Smooth muscle cell (in vitro differentiated cells): Measurements from ENCODE around the gene CEP20. TPM values are rescaled to one million over a fixed set of nuclear protein-coding genes. Genes with fewer than 3 reads are reported as not detected.

Source experiments
- DNase-seq: peaks from one replicate; lab custom pipeline; 2025; ENCODE audit not compliant: unreplicated experiment; lab: John Stamatoyannopoulos, UW
- H2AFZ ChIP-seq: fragments of 200-600 bp; sonication (generic); 2 replicates; pipeline ENCODE4 v1.6.0; 2016; ENCODE audit warnings: antibody characterized with exemption, low read depth, mild to moderate bottlenecking
- H3F3A ChIP-seq: fragments of 200-600 bp; sonication (generic); 2 replicates; pipeline ENCODE4 v1.6.0; 2017; ENCODE audit warnings: antibody characterized with exemption, low read depth
- H3K27ac ChIP-seq: fragments of 200-600 bp; sonication (generic); 2 replicates; pipeline ENCODE4 v1.5.1; 2016; ENCODE audit warnings: low read depth, mild to moderate bottlenecking
- H3K27me3 ChIP-seq: fragments of 200-600 bp; sonication (generic); 2 replicates; pipeline ENCODE4 v1.6.1; 2016; ENCODE audit warnings: low read depth, mild to moderate bottlenecking
- H3K36me3 ChIP-seq: fragments of 200-600 bp; sonication (generic); 2 replicates; pipeline ENCODE4 v1.5.1; 2016; ENCODE audit warnings: low read depth
- H3K4me1 ChIP-seq: fragments of 200-600 bp; sonication (generic); 2 replicates; pipeline ENCODE4 v1.5.1; 2016; ENCODE audit warnings: low read depth
- H3K4me2 ChIP-seq: fragments of 200-600 bp; sonication (generic); 2 replicates; pipeline ENCODE4 v1.6.0; 2016; ENCODE audit warnings: mild to moderate bottlenecking
- H3K4me3 ChIP-seq: fragments of 200-600 bp; sonication (generic); 2 replicates; pipeline ENCODE4 v1.5.1; 2016; ENCODE audit warnings: mild to moderate bottlenecking
- H3K79me2 ChIP-seq: fragments of 200-600 bp; sonication (generic); 2 replicates; pipeline ENCODE4 v1.6.0; 2016; ENCODE audit warnings: low read depth, mild to moderate bottlenecking
- H3K9ac ChIP-seq: fragments of 200-600 bp; sonication (generic); 2 replicates; pipeline ENCODE4 v1.6.0; 2016; ENCODE audit warnings: low read depth
- H3K9me3 ChIP-seq: fragments of 200-600 bp; sonication (generic); replicated peaks from 2 replicates; pipeline ENCODE4 v1.5.1; 2016; ENCODE audit warnings: low read depth
- H4K20me1 ChIP-seq: fragments of 200-600 bp; sonication (generic); 2 replicates; pipeline ENCODE4 v1.6.0; 2016; ENCODE audit warnings: low read depth
- CTCF ChIP-seq: fragments of 200-600 bp; sonication (generic); IDR thresholded peaks from 2 replicates; pipeline ENCODE4 v1.5.1; 2017; ENCODE audit warnings: borderline replicate concordance, mild to moderate bottlenecking, antibody characterized with exemption; ENCODE audit not compliant: insufficient read depth, poor library complexity, severe bottlenecking
- WGBS: methylation state at CpG from one replicate; pipeline ENCODE4 v1.1.7; 2016; ENCODE audit warnings: low lambda C conversion rate; 5-methylcytosine and 5-hydroxymethylcytosine counted together
- polyA plus RNA-seq: library from polyadenylated mRNA; unstranded; fragments of >200 nt; fragmentation: Nextera tagmentation; extraction: Ambion mirVana; gene quantifications from 2 replicates; pipeline ENCODE4 v1.2.1, GENCODE V29; 2016
- total RNA-seq: library from RNA; depleted of rRNA; stranded (reverse); fragments of >200 nt; gene quantifications from 2 replicates; pipeline ENCODE4 v1.2.3, GENCODE V29; 2014

The CEP20 gene
- total and polyA plus RNA-seq, 2 experiments from 2014 or later: 29.0 to 38.4 TPM

DNA sequence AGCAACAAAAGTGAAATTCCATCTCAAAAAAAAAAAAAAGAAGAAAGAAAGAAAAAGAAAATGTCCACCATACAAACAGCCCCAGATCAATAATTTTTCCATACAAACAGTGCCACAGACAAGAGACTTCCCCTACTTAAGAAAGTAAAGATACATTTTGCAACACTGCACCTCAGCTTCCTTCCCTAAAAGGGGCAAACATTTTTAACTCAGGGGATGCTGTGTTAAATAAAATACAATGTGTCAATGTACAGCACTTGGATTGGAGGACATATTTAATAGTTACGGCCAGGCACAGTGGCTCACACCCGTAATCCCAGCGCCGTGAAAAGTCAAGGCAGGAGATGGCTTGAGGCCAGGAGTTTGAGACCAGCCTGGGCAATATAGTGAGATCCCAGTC is 53.9 kb downstream of the CEP20 start:
- H2AFZ ChIP-seq: no peak overlapping the region
- no peaks in the 10 kb centered on the region for H3F3A ChIP-seq
- WGBS: 94% methylated on average over 4 of the region's 4 CpGs
- no peaks in the 10 kb centered on the region for H3K36me3 ChIP-seq
- H3K4me3 ChIP-seq: no peak overlapping the region
- H3K9me3 ChIP-seq: no peaks in the 10 kb centered on the region
- no peak overlapping the region for H3K9ac ChIP-seq
- DNase-seq: no peak
- H3K79me2 ChIP-seq: no peaks in the 10 kb centered on the region
- H3K27ac ChIP-seq: no peak overlapping the region
- H3K27me3 ChIP-seq: peaks cover 47% of the 10 kb centered on the region
- no peak overlapping the region for H3K4me2 ChIP-seq
- no peak for TF ChIP-seq CTCF
- H3K4me1 ChIP-seq: no peaks in the 10 kb centered on the region
- no peaks in the 10 kb centered on the region for H4K20me1 ChIP-seq

DNA sequence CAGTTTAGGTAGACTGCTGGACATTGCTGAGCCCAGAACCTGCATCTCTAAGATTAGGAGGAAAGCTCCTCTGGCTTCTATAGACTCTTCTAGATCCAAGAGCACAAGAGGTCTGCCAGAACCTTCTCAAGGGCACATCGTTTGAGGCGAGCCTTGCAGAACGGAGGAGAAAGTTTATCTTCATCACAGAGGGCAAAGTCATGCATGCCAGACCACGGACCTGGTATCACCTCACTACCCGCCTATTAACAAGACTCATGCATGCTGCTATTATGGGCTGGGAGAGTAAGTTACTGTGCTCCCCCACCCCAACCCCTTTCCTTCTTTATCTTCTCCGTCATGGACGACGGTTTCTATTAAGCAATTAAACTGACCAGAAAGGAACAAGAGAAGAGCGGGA is 54.9 kb downstream of the CEP20 start:
- Histone ChIP-seq H3K36me3 (no peaks in the 10 kb centered on the region), H4K20me1 (no peaks in the 10 kb centered on the region), H3K4me1 (no peaks in the 10 kb centered on the region), H3K4me2 (no peak overlapping the region), H3K27ac (no peak overlapping the region), H3K9me3 (no peaks in the 10 kb centered on the region), H3K9ac (no peak overlapping the region), H2AFZ (no peak overlapping the region), H3F3A (no peaks in the 10 kb centered on the region), H3K79me2 (no peaks in the 10 kb centered on the region), H3K27me3 (peaks cover 56% of the 10 kb centered on the region), H3K4me3 (no peak overlapping the region)
- no peak for TF ChIP-seq CTCF
- WGBS: 85% methylated on average over 9 of the region's 9 CpGs
- DNase-seq: no peak

GRCh38 chr16:15832241-15832640 is 56.2 kb downstream of the CEP20 start:
- no peaks in the 10 kb centered on the region for H3F3A ChIP-seq
- no peak for TF ChIP-seq CTCF
- H4K20me1 ChIP-seq: no peaks in the 10 kb centered on the region
- peaks cover 65% of the 10 kb centered on the region for H3K27me3 ChIP-seq
- 94% methylated on average over 6 of the region's 6 CpGs for WGBS
- H3K9me3 ChIP-seq: no peaks in the 10 kb centered on the region
- no peak overlapping the region for H3K4me2 ChIP-seq
- no peak for DNase-seq
- no peak overlapping the region for H2AFZ ChIP-seq
- H3K9ac ChIP-seq: no peak overlapping the region
- no peaks in the 10 kb centered on the region for H3K36me3 ChIP-seq
- H3K27ac ChIP-seq: no peak overlapping the region
- no peaks in the 10 kb centered on the region for H3K4me1 ChIP-seq
- no peak overlapping the region for H3K4me3 ChIP-seq
- H3K79me2 ChIP-seq: no peaks in the 10 kb centered on the region

DNA sequence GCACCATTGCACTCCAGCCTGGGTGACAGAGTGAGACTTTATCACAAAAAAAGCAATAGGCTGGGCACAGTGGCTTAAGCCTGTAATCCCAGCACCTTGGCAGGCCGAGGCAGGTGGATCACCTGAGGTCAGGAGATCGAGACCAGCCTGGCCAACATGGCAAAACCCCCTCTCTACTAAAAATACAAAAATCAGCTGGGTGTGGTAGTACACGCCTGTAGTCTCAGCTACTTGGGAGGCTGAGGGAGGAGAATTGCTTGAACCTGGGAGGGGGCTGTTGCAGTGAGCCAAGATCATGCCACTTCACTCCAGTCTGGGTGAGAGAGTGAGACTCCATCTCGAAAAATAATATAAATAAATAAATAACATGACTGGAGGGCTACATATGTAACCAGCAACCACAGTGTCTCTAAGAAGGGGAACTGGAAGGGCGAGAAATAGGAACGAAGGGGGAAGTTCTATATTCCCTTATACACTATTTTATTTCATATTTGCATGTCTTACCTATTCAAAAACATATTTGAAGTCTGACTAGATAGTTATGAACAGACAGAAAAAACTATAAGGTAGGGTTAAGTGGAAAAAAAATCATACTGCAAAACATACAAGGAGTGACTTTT is 57.5 kb downstream of the CEP20 start:
- no peak for DNase-seq
- no peak overlapping the region for H3K9ac ChIP-seq
- WGBS: 85% methylated on average over 6 of the region's 6 CpGs

More for the DNA sequence above, 57.5 kb downstream of the CEP20 start:
- Histone ChIP-seq H3K27me3 (peaks cover 77% of the 10 kb centered on the region), H3K4me1 (no peaks in the 10 kb centered on the region), H3K4me3 (no peak overlapping the region), H3K27ac (no peak overlapping the region), H3K79me2 (no peaks in the 10 kb centered on the region), H3K36me3 (no peaks in the 10 kb centered on the region), H2AFZ (no peak overlapping the region), H3K9me3 (no peaks in the 10 kb centered on the region), H3F3A (no peaks in the 10 kb centered on the region), H4K20me1 (no peaks in the 10 kb centered on the region), H3K4me2 (no peak overlapping the region)
- TF ChIP-seq CTCF: no peak
